HL-60 (cell line): ENCODE measurements around the gene PTPN1.
A peak's percentile ranks its signal among the peaks of the same experiment; 100 is the strongest.

Source experiments
- DNase-seq, 2 experiments: peaks; one replicate each; pipeline ENCODE4 v3.0.0-alpha.2; 2010 to 2020; ENCODE audit warnings: low read depth in 1 of 2, low spot score in 1 of 2
- H3K27ac ChIP-seq: fragments of 250-450 bp; sonication (Bioruptor Pico); replicated peaks from 2 replicates; pipeline ENCODE4 v1.5.1; 2020; ENCODE audit warnings: mild to moderate bottlenecking, moderate library complexity
- H3K27me3 ChIP-seq: fragments of 250-450 bp; sonication (Bioruptor Pico); 2 replicates; pipeline ENCODE4 v1.5.1; 2021; ENCODE audit warnings: mild to moderate bottlenecking, moderate library complexity; ENCODE audit not compliant: insufficient read depth, poor library complexity, severe bottlenecking
- H3K4me3 ChIP-seq: replicated peaks from 2 replicates; pipeline ENCODE4 v1.5.1; 2011; ENCODE audit warnings: mild to moderate bottlenecking, control low read depth, low read length; ENCODE audit not compliant: insufficient read depth
- CTCF ChIP-seq: IDR thresholded peaks from one replicate; pipeline ENCODE4 v1.5.1; 2011; ENCODE audit warnings: low read length, control low read depth, inconsistent platforms; ENCODE audit not compliant: insufficient read depth
- GABPA ChIP-seq: IDR thresholded peaks from 2 replicates; pipeline ENCODE4 v1.6.1; 2012; ENCODE audit warnings: low read depth
- POLR2AphosphoS5 ChIP-seq: IDR thresholded peaks from 2 replicates; pipeline ENCODE4 v1.6.1; 2012; ENCODE audit warnings: low read depth
- REST ChIP-seq: IDR thresholded peaks from 2 replicates; pipeline ENCODE4 v1.6.1; 2012; ENCODE audit warnings: low read depth; ENCODE audit not compliant: insufficient replicate concordance
- SPI1 ChIP-seq: IDR thresholded peaks from 2 replicates; pipeline ENCODE4 v1.6.1; 2012; ENCODE audit warnings: low read depth, mild to moderate bottlenecking, borderline replicate concordance

Gene PTPN1

GRCh38 chr20:50546729-50547314 is 36.6 kb downstream of the PTPN1 start:
- DNase-seq = peak in 1 of 2 experiments; percentile 28
- no peak overlapping the region for H3K27ac ChIP-seq
- H3K4me3 ChIP-seq = no peak overlapping the region
- no peak for TF ChIP-seq REST
- TF ChIP-seq GABPA = no peak
- TF ChIP-seq POLR2AphosphoS5 = no peak
- no peak for TF ChIP-seq SPI1
- TF ChIP-seq CTCF = no peak
- no peaks in the 10 kb centered on the region for H3K27me3 ChIP-seq

GRCh38 chr20:50547964-50548363 is 37.8 kb downstream of the PTPN1 start:
- no peak overlapping the region for H3K27ac ChIP-seq
- DNase-seq = no peak
- TF ChIP-seq REST (no peak), SPI1 (no peak), CTCF (no peak), GABPA (no peak), POLR2AphosphoS5 (no peak)
- H3K27me3 ChIP-seq = no peaks in the 10 kb centered on the region
- H3K4me3 ChIP-seq = no peak overlapping the region

GRCh38 chr20:50548396-50548795 is 38.2 kb downstream of the PTPN1 start:
- H3K27ac ChIP-seq = no peak overlapping the region
- H3K27me3 ChIP-seq = no peaks in the 10 kb centered on the region
- TF ChIP-seq REST = no peak
- no peak for TF ChIP-seq POLR2AphosphoS5
- no peak for TF ChIP-seq GABPA
- no peak for TF ChIP-seq SPI1
- no peak for TF ChIP-seq CTCF
- H3K4me3 ChIP-seq = no peak overlapping the region
- no peak for DNase-seq
